DND-41 (cell line): ENCODE data around the gene TP53BP1.

Source experiments
- ATAC-seq: fragments of 200-7000 bp; cut with Tn5 transposase; 3 replicates; pipeline ENCODE4 v1.9.1; 2021; ENCODE audit warnings: low read depth; ENCODE audit not compliant: insufficient read depth
- DNase-seq: peaks from one replicate; pipeline ENCODE4 v3.0.0-alpha.2; 2020
- H2AFZ ChIP-seq: 2 replicates; pipeline ENCODE4 v1.6.0; 2012; ENCODE audit warnings: low read depth, low read length
- H3K27ac ChIP-seq: 2 replicates; pipeline ENCODE4 v1.5.1; 2012; ENCODE audit warnings: low read length, inconsistent platforms
- H3K27me3 ChIP-seq: fragments of 200-600 bp; sonication (generic); 2 replicates; pipeline ENCODE4 v1.6.0; 2012; ENCODE audit warnings: low read length, mild to moderate bottlenecking, inconsistent platforms; ENCODE audit not compliant: insufficient read depth, poor library complexity
- H3K36me3 ChIP-seq: 2 replicates; pipeline ENCODE4 v1.5.1; 2012; ENCODE audit warnings: low read length, inconsistent platforms; ENCODE audit not compliant: insufficient read depth
- H3K4me1 ChIP-seq: 2 replicates; pipeline ENCODE4 v1.5.1; 2012; ENCODE audit warnings: mild to moderate bottlenecking, low read length; ENCODE audit not compliant: insufficient read depth
- H3K4me2 ChIP-seq: 2 replicates; pipeline ENCODE4 v1.6.0; 2012; ENCODE audit warnings: mild to moderate bottlenecking, moderate library complexity, low read length, inconsistent platforms; ENCODE audit not compliant: insufficient read depth
- H3K4me3 ChIP-seq, 2 experiments: fragments of 200-600 bp in 1 of 2; shearing (Covaris generic) in 1 of 2; 2 replicates each; pipeline ENCODE4 v1.5.1; 2012 to 2016; ENCODE audit warnings: inconsistent platforms in 2 of 2, low read length in 2 of 2, mild to moderate bottlenecking in 2 of 2, low read depth in 1 of 2, moderate library complexity in 1 of 2
- H3K79me2 ChIP-seq: 2 replicates; pipeline ENCODE4 v1.6.0; 2012; ENCODE audit warnings: low read length, inconsistent platforms; ENCODE audit not compliant: insufficient read depth
- H3K9ac ChIP-seq: 2 replicates; pipeline ENCODE4 v1.6.0; 2012; ENCODE audit warnings: low read depth, mild to moderate bottlenecking, inconsistent platforms, low read length, moderate library complexity
- H3K9me3 ChIP-seq: 2 replicates; pipeline ENCODE4 v1.5.1; 2012; ENCODE audit warnings: low read length, moderate library complexity, mild to moderate bottlenecking, inconsistent platforms; ENCODE audit not compliant: insufficient read depth, severe bottlenecking
- H4K20me1 ChIP-seq: 2 replicates; pipeline ENCODE4 v1.6.0; 2012; ENCODE audit warnings: low read length; ENCODE audit not compliant: insufficient read depth
- CTCF ChIP-seq: IDR thresholded peaks from 2 replicates; pipeline ENCODE4 v1.5.1; 2012; ENCODE audit warnings: borderline replicate concordance, low read length, moderate library complexity, mild to moderate bottlenecking; ENCODE audit not compliant: poor library complexity, severe bottlenecking; ENCODE audit errors: extremely low read depth
- EZH2 ChIP-seq: IDR thresholded peaks from 3 replicates; pipeline ENCODE4 v1.6.1; 2012; ENCODE audit warnings: borderline replicate concordance, low read depth, mild to moderate bottlenecking, moderate library complexity, low read length, inconsistent platforms; ENCODE audit not compliant: severe bottlenecking

TP53BP1 gene

DNA sequence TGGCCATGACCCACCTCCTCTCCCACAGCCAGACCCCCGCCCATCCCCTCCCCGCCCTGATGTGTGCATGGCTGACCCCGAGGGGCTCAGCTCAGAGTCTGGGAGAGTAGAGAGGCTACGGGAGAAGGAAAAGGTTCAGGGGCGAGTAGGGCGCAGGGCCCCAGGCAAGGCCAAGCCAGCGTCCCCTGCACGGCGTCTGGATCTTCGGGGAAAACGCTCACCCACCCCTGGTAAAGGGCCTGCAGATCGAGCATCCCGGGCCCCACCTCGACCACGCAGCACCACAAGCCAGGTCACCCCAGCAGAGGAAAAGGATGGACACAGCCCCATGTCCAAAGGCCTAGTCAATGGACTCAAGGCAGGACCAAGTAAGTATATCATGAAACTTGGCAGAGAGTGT is 36.2 kb upstream of the TP53BP1 start:
- peaks cover 34% of the 10 kb centered on the region; the same call in 1 of the 2 replicates for H4K20me1 ChIP-seq
- ATAC-seq (0 out of 3 replicates have a peak, but pooled peaks have one; percentile 3), DNase-seq (no peak)
- H3K79me2 ChIP-seq, result peaks cover 6% of the 10 kb centered on the region; the same call in 1 of the 2 replicates
- H2AFZ ChIP-seq, result no peak overlapping the region
- no peak overlapping the region for H3K9ac ChIP-seq
- no peaks in the 10 kb centered on the region for H3K4me1 ChIP-seq
- no peak overlapping the region for H3K4me2 ChIP-seq
- peaks cover 65% of the 10 kb centered on the region for H3K36me3 ChIP-seq
- H3K4me3 ChIP-seq, result no peak overlapping the region
- TF ChIP-seq EZH2, result no peak
- no peak for TF ChIP-seq CTCF
- H3K27ac ChIP-seq, result no peak overlapping the region
- no peaks in the 10 kb centered on the region for H3K9me3 ChIP-seq
- no peaks in the 10 kb centered on the region for H3K27me3 ChIP-seq

DNA sequence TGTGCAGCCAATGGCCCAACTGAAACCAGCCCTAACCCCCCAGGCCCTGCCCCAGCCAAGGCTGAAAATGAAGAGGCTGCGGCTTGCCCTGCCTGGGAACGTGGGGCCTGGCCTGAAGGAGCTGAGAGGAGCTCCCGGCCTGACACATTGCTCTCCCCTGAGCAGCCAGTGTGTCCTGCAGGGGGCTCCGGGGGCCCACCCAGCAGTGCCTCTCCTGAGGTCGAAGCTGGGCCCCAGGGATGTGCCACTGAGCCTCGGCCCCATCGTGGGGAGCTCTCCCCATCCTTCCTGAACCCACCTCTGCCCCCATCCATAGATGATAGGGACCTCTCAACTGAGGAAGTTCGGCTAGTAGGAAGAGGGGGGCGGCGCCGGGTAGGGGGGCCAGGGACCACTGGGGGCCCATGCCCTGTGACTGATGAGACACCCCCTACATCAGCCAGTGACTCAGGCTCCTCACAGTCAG is 35.6 kb upstream of the TP53BP1 start:
- H3K79me2 ChIP-seq, result peaks cover 7% of the 10 kb centered on the region; the same call in 1 of the 2 replicates
- no peaks in the 10 kb centered on the region for H3K4me1 ChIP-seq
- H4K20me1 ChIP-seq, result peaks cover 38% of the 10 kb centered on the region; the same call in 1 of the 2 replicates
- ATAC-seq (0 out of 3 replicates have a peak, but pooled peaks have one; percentile 4), DNase-seq (no peak)
- no peak overlapping the region for H3K4me2 ChIP-seq
- no peaks in the 10 kb centered on the region for H3K9me3 ChIP-seq
- TF ChIP-seq EZH2 (no peak), CTCF (no peak)
- H2AFZ ChIP-seq, result no peak overlapping the region
- H3K27me3 ChIP-seq, result no peaks in the 10 kb centered on the region
- H3K27ac ChIP-seq, result no peak overlapping the region
- H3K9ac ChIP-seq, result no peak overlapping the region
- no peak overlapping the region for H3K4me3 ChIP-seq
- peaks cover 71% of the 10 kb centered on the region for H3K36me3 ChIP-seq

DNA sequence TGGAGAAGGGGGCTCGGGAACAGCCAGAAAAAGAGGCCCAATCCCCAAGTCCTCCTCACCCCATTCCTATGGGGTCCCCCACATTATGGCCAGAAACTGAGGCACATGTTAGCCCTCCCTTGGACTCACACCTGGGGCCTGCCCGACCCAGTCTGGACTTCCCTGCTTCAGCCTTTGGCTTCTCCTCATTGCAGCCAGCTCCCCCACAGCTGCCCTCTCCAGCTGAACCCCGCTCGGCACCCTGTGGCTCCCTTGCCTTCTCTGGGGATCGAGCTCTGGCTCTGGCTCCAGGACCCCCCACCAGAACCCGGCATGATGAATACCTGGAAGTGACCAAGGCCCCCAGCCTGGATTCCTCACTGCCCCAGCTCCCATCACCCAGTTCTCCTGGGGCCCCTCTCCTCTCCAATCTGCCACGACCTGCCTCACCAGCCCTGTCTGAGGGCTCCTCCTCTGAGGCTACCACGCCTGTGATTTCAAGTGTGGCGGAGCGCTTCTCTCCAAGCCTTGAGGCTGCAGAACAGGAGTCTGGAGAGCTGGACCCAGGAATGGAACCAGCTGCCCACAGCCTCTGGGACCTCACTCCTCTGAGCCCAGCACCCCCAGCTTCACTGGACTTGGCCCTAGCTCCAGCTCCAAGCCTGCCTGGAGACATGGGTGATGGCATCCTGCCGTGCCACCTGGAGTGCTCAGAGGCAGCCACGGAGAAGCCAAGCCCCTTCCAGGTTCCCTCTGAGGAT is 35.0 kb upstream of the TP53BP1 start:
- DNase-seq, result no peak
- ATAC-seq, result no peak
- Histone ChIP-seq H3K9ac (no peak overlapping the region), H3K27me3 (no peaks in the 10 kb centered on the region), H3K36me3 (peaks cover 77% of the 10 kb centered on the region), H3K27ac (no peak overlapping the region), H4K20me1 (peaks cover 44% of the 10 kb centered on the region; the same call in 1 of the 2 replicates), H3K9me3 (no peaks in the 10 kb centered on the region), H3K79me2 (peaks cover 11% of the 10 kb centered on the region; the same call in 1 of the 2 replicates), H3K4me2 (no peak overlapping the region), H3K4me3 (no peak overlapping the region), H3K4me1 (no peaks in the 10 kb centered on the region), H2AFZ (no peak overlapping the region)
- TF ChIP-seq CTCF (no peak), EZH2 (no peak)
